ENCODE data around the gene TPP1. TPM values are rescaled to one million over a fixed set of nuclear protein-coding genes. Genes with fewer than 3 reads are reported as not detected.

The TPP1 gene
- total and polyA plus RNA-seq, 9 of the 15 experiments (the other 6 are each of a cell fraction or from before 2014, with no cell fraction given) = 7.5 to 75.8 (median 15.7) TPM

- DNase-seq (ENCODE audit: extremely low read depth in 1 of 4, low spot score in 3 of 4) (no peak), ATAC-seq (no peak), FAIRE-seq (no peak)
- ChIA-PET POLR2A (interaction anchor here (0.8 to 1.1 kb wide), 2 partner anchors 10 to 85 kb away, joined by 4 to 6 read pairs; no protein-coding TSS in a partner anchor), CTCF (ENCODE audit: low intra/inter-chr PET ratio) (no interaction called here)
- intact Hi-C loops (cut with micrococcal nuclease) (loop anchor here (5.0 kb wide), 1 partner anchor 84 kb away; no protein-coding TSS in a partner anchor), in situ Hi-C loops (cut with MboI) (no loop called here)
- Histone ChIP-seq H3K36me3 (ENCODE audit: control insufficient read depth, insufficient read depth, low read length) (peaks cover 22% of the 10 kb centered on the region), H4K20me1 (replicated peaks; ENCODE audit: control insufficient read depth, insufficient read depth, low read length) (no peaks in the 10 kb centered on the region), H3K27me3 (ENCODE audit: control insufficient read depth in 2 of 2, insufficient read depth in 2 of 2, low read length in 2 of 2) (no peaks in the 10 kb centered on the region), H3K9me3 (replicated peaks; ENCODE audit: control insufficient read depth, insufficient read depth, low read depth, low read length) (no peaks in the 10 kb centered on the region), H3K9me1 (ENCODE audit: control insufficient read depth, insufficient read depth, low read length) (no peaks in the 10 kb centered on the region), H3K4me3 (no peak overlapping the region), H3K4me2 (ENCODE audit: insufficient read depth, low read length) (no peak overlapping the region), H3K27ac (ENCODE audit: extremely low read depth, low read depth, low read length) (no peak overlapping the region), H3K79me2 (ENCODE audit: control insufficient read depth, insufficient read depth, low read length) (peaks cover 14% of the 10 kb centered on the region), H3K9ac (ENCODE audit: insufficient read depth in 1 of 2, low read depth in 2 of 2, low read length in 2 of 2) (0 out of 4 replicates have a peak overlapping the region, but pooled peaks of 1 of the 2 experiments have one; percentile 29), H2AFZ (ENCODE audit: low read depth, low read length) (no peak overlapping the region), H3K4me1 (replicated peaks in 1 of 2; ENCODE audit: control insufficient read depth in 2 of 2, insufficient read depth in 2 of 2, low read length in 2 of 2) (peaks cover 17 to 19% of the 10 kb centered on the region in 2 experiments)
- 87% methylated on average over 13 of the region's 14 CpGs for WGBS (ENCODE audit: insufficient coverage, low coverage, missing lambda C conversion rate)
- no peak for TF ChIP-seq KHSRP (IDR thresholded peaks at IDR 0.05)
- TF ChIP-seq STAG1 (CRISPR knock-in tag; IDR thresholded peaks at IDR 0.05; ENCODE audit: borderline replicate concordance) = no peak
- TF ChIP-seq XRCC5 (IDR thresholded peaks at IDR 0.05; ENCODE audit: low read depth, low read length) = no peak
- TF ChIP-seq CHD7 (IDR thresholded peaks at IDR 0.05; ENCODE audit: low read depth, low read length) = no peak
- TF ChIP-seq THRB (CRISPR knock-in tag; conservative IDR thresholded peaks at IDR 0.05) = no peak
- no TSS peak for BruUV-seq (replicated peaks)
These were observed 2.5 kb downstream of the TPP1 start for GRCh38 chr11:6616596-6617250.

Measured in K562 (cell line).